GM18507 (cell line): ENCODE results near the gene PDE9A.
"Not testable (repeated sequence)": the region's sequence is repeated elsewhere in the genome, so short reads cannot be mapped to it uniquely, and the experiment has no call there.

Experiments
- DNase-seq: peaks from one replicate; pipeline ENCODE4 v3.0.0; 2011; ENCODE audit warnings: low read depth; ENCODE audit not compliant: insufficient read length; ENCODE audit errors: extremely low spot score
- FAIRE-seq: peaks from 2 replicates; lab custom pipeline; 2011; peaks lifted over from hg19 to GRCh38; lab: Jason Lieb, UNC

Gene PDE9A

DNA sequence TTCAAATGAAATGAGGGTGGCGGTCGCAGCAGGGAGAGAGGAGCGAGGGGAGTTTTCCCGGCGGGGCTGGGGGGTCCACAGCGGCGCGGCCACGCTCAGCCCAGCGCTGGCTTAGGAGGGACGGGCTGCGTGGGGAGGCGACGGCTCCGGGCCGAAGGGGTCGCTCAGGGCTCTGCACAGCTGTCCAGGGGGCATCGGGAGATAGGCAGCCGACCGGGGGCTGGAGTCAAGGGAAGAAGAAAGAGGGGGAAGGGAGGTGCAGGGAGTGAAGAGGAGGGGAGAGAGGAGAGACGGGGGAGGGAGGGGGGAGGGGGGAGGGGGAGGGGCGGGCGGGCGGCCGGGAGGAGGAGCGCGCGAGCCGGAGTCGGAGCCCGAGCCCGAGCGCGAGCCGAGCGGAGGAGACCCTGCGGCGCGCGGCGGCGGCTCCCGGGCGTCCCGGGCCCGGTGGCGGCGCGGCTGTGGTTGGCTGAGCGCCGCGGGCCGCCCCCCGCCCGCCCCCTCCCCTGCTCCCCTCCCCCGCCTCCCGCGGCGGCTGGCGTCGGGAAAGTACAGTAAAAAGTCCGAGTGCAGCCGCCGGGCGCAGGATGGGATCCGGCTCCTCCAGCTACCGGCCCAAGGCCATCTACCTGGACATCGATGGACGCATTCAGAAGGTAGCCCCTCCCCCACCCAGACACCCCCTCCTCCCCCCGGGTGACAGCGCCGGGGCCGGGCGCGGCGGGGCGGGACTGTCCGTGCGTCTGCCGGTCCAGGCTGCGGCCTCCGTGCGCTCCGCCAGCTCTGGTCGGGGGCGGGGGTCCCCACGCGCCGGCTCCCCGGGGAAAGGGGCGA lies at the start of gene PDE9A:
Gene PDE9A, plus strand, starts transcription at position 391 of the 831 bp plus-strand sequence. Its CDS starts 194 bp downstream, at position 585.
- DNase-seq (no peak), FAIRE-seq (no peak)

DNA sequence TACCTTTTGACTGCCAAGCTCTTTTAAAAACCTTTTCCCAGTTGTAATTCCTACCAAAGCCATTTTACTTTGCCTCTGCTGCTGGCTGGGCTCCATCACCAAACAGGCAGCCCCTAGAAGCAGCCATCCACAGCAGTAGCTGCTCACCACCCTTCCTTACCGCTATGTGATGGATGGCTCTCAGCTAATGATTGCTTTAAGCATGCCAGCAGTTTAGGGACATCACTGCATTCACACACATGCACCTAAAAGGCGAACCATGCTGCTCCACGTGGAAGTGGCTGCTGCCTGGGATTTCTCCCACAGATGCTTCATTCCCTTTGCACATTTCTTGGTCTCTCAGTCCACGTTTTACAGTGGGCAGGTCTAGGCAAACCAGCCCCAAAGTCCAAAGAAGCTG lies 46.3 kb upstream of the PDE9A start:
- DNase-seq (no peak), FAIRE-seq (no peak)

DNA sequence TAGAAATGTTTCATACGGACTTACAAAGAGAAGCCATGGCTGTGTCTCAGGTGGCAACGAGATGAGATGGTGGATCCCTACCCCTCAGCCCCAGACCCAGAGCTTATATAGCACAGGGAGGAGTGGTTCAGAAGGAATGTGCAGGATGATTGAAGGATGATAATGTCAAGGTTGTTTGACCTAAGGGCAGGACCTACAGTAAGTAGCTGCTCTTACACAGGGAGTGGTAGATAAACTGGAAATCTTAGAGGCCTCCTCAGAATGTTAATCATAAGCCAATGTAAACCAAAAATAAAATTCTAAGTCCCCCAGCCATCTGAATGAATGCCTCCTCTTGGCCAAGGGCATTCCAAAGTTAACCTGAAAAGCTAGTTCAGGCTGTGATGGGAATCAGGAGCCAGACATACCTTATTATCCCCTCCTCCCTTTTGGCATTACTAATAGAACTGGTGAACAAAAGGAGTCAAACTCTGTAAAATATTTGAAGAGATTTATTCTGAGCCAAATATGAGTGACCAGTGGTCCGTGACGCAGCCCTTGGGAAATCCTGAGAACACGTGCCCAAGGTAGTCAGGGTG lies 45.8 kb upstream of the PDE9A start:
- no peak for FAIRE-seq
- no peak for DNase-seq

GRCh38 chr21:42608446-42608845 lies 45.0 kb upstream of the PDE9A start:
- no peak for FAIRE-seq
- no peak for DNase-seq

- FAIRE-seq (peak; percentile 46), DNase-seq (no peak)
Observed at GRCh38 chr21:42609811-42610210, 43.6 kb upstream of the PDE9A start.

DNA sequence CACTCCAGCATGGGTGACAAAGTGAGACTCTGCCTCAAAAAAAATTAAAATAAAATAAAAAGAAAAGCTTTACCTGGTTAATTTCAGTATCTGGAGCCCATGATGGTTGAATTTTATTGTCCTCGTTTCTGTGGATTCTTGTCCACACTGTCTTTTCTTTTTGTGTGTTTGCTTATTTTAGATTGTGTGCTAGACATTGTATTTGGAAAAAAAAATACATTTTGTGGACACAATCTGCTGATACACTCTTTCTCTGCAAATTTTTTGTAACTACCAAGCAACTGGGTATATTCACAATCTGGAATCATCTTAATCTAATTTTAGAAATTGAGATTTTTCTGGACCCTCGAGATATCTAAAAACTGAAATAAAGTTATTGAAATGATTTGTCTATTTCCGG lies 41.6 kb upstream of the PDE9A start:
- FAIRE-seq (no peak), DNase-seq (no peak)

- DNase-seq (no peak), FAIRE-seq (no peak)
Observed at GRCh38 chr21:42612390-42612789, 41.0 kb upstream of the PDE9A start.

- FAIRE-seq (no peak), DNase-seq (no peak)
Observed at GRCh38 chr21:42613756-42614155, 39.7 kb upstream of the PDE9A start.

GRCh38 chr21:42614396-42614795 lies 39.0 kb upstream of the PDE9A start:
- FAIRE-seq (no peak), DNase-seq (no peak)

- DNase-seq (no peak), FAIRE-seq (peak; percentile 64)
Observed at GRCh38 chr21:42614811-42615351, 38.5 kb upstream of the PDE9A start.

DNA sequence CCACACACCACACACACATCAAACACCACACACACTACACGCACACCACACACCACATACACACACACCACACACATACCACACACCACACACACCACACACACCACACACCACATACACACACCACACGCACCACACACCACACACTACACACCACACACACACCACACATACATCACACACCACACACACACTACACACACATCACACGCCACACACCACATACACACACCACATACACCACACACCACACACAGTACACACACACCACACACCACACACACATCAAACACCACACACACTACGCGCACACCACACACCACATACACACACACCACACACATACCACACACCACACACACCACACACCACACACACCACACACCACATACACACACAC lies 38.0 kb upstream of the PDE9A start:
- DNase-seq, FAIRE-seq: not testable (repeated sequence)

GRCh38 chr21:42615924-42616323 lies 37.5 kb upstream of the PDE9A start:
- DNase-seq = no peak
- FAIRE-seq = no peak

DNA sequence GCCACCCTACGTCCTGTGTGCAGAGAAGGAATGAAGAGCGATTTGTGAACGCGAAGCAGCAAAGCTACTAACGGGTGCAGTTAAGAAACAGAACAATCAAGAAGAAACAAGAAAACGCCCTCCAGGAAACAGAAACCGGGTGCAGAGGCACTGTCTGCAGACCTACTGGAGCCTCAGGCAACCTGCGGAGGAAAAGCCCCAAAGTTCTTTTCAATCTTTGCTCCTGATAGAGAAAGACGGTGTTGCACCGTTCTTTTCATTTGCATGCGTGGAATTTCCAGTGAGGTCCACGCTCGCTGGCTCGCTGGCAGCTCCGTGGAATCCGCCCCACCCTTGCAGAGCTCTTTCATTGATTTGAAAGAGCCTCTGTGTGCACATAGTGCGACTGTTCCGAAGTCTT lies 37.0 kb upstream of the PDE9A start:
- FAIRE-seq = no peak
- no peak for DNase-seq

DNA sequence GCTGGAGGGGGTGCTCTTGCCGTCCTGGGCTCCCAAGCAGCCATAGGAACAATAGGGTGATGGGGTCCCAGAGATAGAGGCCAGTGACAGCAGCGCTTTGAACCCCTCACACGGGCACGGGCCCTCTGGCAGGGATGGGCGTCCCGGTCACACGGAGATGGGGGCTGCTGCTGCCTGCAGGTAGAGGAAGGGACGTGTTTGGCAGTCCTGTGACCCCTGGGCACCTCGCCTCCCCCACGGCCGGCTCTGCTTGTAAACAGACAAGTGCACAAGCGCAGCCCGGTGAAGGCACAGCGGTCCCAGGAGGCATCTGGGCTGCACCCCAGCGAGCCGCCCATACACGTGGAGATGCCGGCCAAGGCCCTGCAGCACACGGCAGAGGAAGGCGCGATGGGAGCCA lies 36.5 kb upstream of the PDE9A start:
- FAIRE-seq (no peak), DNase-seq (no peak)

DNA sequence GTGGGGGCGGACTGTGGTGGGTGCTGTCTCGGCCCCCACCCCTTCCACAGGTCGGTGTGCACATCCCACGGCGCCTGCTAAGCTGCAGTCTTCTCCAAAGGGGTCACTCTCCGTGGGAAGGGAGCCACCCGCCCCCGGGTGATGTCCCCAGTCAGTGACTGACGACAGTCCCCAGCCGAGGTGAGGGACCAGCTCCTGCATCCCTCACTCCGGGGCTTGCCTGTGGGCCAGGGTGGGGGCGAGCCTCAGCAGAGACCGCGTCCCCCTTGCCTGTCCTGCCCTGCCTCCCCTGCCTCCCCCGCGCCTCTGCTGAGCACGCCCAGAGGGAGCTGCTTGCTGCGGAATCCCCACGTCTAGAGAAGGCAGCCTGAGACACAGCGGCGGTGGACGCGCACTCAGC lies 35.9 kb upstream of the PDE9A start:
- FAIRE-seq = no peak
- DNase-seq = no peak

DNA sequence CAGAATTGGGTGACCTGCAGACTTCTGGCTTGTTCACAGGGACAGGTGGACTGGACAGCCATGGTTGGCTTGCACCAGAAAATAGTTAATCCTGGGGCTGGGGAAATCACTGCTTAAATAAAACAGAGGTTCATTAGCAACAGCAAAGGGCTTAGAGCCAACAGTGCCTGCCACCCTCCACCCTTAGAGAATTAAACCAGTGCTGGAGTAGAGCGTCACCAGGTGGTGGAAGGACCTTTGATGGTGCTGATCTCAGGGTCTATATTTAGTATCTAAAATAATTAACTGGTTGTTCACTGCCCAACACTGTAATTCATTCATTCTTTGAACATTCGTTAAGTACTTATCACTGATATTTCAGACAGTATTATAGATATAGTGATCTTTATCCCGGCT lies 34.7 kb upstream of the PDE9A start:
- FAIRE-seq (no peak), DNase-seq (no peak)

- DNase-seq (no peak), FAIRE-seq (no peak)
Observed at GRCh38 chr21:42619166-42619565, 34.3 kb upstream of the PDE9A start.

DNA sequence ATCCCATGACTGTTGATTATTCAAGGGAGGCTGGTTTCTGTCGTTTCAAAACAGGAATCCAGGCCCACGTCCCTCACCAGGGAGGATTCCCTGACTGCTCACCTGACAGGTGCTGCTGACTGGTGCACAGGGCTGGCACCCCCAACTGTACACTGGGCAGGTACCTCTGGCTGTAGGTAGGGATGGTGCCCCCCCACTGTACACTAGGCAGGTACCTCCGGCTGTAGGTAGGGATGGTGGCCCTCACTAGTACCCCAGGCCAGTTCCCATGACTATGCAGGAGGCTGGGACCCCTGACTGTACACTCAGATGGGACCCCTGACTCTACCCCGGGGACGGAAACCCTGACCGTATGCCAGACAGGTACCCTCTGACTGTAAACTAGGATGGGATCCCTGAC lies 33.6 kb upstream of the PDE9A start:
- FAIRE-seq (no peak), DNase-seq (no peak)

DNA sequence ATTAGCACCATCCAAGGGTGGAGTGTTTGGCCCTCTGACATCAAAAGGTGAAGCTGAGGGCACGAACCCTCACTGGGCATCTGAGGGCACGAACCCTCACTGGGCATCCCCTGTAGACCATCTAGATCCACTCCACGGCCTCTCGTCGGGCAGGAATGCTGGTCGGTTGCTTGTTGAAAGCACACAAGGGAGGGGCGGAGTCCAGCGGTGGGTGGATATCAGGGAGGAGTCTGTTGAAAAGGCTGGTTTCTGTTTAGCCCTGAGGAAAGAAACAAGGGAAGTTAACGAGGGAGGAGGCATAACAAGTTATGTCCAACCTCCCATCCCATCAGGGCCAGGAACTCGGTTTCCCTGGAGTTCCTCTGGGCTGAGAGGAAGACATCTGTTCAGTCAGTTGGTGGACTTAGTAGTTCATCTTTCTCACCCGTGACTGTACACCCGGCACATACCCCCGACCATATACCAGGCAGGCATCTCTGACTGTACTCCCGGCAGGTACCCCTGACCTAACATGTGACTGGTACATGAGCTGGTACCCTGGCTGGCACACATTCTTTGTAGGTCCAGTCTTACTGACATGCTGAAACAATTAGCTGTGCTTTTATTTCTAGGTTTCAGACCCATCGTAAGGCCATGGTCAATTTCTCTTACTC lies 32.1 kb upstream of the PDE9A start:
- FAIRE-seq (no peak), DNase-seq (no peak)

GRCh38 chr21:42621819-42622177 lies 31.6 kb upstream of the PDE9A start:
- DNase-seq (no peak), FAIRE-seq (no peak)

DNA sequence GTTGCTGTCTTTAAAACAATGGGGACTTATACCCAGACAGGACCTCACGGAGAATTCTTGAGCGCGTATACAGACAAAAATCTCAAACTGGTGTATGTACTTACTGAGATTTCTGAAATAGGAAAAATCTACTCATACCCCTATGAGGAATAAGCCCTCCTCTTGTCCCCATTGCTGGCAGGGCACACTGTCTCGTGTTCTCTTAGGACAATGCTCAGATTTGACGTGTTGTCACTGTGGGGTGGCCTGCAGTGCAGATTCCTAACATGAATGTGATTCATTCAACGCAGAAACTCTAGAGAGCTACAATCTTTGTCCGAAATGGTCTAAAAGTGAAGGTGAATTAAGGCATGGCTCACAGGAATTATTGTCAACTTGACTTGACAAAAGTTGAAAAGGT lies 31.1 kb upstream of the PDE9A start:
- FAIRE-seq = no peak

More for the DNA sequence above, 31.1 kb upstream of the PDE9A start:
- no peak for DNase-seq
